NCI-H69 (cell line): ENCODE data around the gene LPIN1.
A peak's percentile ranks its signal among the peaks of the same experiment; 100 is the strongest.

ENCODE experiments used
- DNase-seq: peaks from one replicate; lab custom pipeline; 2025; lab: John Stamatoyannopoulos, UW

LPIN1 gene

DNA sequence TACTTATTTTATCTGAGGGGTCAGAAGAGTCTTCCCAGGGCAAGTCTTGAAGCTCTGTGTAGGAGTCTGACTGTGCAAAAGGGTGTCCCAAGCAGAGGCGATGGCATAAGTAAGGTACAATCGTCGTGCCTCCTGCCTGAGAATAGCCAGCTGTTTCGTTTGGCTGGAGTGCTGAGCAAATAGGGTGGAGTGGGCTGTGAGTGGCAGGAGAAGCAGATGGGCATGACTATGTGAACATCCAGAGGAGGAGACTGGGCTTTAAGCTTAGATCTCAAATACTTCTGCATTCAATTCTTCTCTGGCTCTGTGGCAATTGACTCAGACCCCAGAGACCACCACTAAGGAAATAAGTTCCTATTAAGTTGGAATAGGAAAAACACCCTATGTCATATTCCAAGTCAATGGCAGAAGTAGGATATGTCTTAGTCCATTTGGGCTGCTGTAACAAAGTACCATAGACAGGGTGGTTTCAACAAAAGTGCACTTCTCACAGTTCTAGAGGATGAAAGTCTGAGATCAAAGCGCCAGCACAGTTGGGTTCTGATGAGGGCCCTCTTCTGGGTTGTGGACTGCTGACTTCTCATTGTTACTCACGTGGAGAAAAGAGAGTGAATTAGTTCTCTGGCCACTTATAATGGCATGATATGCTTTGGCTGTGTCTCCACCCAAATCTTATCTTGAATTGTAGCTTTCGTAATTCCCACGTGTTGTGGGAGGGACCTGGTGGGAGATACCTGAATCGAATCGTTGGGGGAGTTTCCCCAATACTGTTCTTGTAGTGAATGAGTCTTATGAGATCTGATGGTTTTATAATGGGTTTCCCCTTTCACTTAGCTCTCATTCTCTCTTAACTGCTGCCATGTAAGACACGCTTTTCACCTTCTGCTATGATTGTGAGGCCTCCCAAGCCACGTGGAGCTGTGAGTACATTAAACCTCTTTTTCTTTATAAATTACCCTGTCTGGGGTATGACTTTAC lies 120.2 kb downstream of the LPIN1 start:
- DNase-seq, result no peak

DNA sequence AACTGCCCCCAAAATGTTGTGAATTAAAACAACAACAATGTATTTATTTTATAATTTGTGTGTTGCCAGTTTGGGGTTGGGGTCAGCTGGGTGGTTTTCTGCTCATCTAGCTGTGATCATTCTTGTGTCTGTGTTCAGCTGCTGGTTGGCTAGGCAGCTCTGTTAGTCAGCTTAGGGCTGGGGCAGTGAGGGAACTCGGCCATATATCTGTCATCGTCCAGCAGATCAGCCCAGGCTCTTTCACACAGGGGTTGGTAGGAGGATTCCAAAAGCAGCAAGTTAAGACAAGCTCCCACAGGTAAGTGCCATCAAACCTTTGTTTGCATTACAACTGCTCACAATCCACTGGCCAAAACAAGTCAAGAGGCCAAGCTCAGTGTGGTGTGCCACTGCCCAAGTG lies 121.5 kb downstream of the LPIN1 start:
- no peak for DNase-seq

DNA sequence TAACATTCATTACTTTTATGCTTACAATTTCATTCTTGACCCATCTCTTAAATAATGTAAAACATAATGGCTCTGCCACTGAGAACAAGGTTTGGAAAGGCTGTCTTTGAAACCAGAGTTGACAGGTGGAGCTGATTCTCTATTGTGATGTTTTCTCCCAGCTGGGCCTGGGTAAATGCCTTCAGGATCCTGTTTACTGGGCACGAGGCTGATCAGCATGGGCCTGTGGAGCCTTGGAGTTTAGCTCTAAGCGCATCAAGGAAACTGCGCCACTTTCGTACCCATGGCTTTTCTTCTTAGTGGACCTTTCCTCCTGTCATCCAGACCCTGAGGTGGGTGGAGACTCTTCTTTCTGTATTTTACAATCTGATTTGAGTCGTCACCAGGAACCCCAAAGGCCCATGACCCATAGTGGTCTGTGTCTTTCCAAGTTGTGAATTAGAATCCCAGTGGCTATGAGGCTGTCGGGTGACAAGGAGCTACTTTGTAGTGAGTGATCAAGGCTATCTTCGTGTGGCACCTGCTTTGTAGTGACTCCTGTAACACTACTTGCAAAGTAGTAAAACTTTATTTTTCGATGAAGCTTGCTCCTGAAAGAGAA lies 123.1 kb downstream of the LPIN1 start:
- no peak for DNase-seq

DNA sequence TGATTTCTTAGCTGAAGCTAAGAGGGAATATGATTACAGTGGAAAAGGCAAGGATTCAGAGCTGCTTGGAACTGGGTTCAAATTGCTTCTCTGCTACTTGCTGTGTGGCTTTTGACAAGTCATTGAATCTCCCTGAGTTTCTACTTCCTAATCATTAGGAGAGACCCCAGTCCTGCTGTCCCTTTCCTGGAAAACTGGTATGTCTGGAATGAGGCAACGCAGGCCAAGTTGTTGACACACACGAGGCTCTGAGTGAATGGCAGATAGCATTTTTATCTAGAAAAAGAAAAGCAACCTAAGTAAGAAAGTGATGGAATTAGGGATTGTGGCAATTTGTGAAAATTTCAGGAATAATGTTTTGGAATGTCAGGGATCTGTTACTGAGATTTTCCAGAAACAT lies 123.6 kb downstream of the LPIN1 start:
- DNase-seq, result no peak

DNA sequence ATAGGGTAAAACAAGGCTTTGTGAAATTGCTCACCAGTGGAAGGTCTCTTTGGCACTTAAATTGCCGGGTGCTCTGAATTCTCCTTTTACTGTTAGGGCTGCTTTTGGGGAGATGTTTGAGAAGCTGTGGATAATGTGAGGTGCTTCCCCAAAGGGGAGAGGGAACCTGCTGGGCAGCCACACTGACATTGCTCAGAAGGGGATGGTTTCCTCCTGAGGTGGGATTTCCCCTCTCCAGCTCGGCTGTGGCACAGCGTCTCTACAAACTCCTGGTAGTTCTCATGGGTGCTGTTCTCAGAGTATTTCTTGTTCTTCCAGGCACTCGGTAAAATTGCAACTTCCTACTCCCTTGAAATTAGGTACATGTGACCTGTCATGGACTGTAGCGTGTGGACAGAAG lies 124.2 kb downstream of the LPIN1 start:
- DNase-seq, result no peak

DNA sequence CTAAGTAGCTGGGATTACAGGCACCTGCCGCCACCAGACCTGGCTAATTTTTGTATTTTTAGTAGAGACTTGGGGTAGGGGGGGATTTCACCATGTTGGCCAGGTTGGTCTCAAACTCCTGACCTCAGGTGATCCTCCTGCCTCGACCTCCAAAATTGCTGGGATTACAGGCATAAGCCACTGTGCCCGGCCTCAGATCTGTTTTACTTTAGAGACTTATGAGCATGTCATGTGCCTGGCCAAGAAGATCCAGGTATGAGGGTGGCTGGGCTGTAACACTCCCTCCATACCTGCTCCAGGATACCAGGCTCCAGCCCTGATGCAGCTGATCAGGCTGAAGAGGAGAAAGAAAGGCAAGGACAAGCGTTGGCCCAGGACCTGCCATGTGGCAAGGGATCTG lies 125.0 kb downstream of the LPIN1 start:
- DNase-seq, result no peak

DNA sequence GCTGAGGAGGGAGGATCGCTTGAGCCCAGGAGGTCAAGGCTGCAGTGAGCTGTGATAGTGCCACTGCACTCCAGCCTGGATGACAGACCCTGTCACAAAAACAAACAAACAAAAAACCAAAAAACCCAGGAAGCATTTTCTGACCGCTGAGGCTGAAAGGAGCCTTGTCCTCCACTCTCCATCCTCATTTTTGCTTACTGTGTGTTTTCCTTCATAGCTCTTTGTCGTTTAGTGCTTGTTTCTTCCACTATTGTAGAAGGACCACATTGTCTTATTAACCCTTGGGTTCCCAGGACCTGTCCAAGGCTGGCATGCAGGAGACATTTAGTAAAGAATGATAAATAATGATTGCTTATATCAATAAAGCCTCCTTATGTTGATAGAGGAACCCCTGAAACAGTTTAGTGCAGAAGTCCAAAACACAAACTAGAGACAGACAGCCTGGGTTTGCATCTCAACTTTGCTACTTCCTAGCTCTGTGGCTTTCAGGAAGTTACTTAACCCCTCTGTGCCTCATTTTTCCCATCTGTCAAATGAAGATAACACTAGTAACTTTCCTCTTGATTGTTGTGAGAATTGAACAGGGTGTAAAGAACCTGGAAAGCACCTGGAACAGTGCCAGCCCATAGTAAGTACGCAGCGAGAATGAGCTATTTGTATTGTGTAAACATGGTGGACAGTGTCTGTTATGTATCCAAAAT lies 126.0 kb downstream of the LPIN1 start:
- DNase-seq, result peak; percentile 1

DNA sequence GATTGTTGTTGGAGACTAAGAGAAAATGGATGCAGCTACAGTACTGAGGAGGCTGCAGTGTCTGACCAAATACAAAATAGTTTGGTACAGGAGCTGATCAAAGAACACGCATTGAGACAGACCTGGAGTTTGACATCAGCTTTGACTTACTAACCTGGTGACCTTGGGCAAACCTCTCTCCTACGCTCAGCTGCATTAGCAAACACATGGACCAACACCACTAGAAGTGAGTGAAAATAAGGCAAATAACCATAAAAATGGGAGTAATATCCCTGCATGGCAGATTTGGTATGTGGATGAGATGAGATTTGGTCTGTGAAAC lies 126.5 kb downstream of the LPIN1 start:
- no peak for DNase-seq

DNA sequence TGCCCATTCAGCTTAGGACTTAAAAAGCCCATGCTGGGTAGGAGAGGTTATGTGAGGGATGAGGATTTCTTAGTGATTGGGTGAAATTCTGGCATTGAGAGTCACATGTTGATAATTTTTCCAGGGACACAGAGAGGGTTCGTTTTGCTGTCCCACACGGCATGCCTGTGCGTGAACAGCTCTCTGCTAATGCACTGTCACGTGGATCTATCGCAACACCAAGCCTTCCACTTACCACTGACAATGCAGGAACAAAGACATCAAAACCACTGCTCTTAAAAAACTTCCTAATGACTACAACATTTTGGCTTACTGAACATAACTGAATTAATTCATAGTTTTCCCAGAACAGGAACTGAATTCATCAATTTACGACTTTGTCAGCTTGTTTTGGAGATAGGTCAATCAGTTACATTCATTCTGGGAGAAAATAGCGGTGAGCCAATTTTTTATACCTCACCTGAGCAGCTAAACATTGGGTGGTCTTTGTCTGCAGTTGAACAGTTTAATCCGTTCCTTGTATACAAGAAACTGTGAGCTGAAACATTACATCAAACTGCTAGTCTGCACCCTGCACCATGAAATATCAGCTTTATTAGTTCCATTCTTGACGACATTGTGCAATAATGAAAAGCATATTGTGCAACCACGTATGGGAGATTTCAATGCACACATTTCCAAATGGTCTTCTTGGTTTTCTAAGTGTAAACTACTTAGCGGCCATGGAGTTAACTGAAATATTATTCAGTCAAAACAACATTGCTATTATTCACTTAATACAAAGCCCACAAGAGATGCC lies 127.1 kb downstream of the LPIN1 start:
- no peak for DNase-seq

DNA sequence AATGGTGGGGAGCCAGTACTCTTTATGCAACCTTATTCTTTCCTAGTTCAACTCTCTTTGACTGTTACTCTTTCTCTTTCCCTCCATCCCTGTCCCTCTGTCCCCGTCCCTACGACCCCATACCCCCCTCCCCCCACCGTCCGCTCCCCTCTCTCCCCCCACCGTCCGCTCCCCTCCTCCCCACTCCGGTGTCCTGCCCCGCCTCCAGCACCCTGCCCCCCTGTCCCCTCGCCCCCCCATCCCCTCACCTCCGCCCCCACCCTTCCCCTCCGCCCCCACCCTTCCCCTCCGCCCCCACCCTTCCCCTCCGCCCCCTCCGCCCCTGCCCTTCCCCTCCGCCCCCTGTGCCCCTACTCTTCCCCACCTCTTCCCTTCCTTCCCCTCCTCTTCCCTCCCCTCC lies 128.4 kb downstream of the LPIN1 start:
- no peak for DNase-seq

DNA sequence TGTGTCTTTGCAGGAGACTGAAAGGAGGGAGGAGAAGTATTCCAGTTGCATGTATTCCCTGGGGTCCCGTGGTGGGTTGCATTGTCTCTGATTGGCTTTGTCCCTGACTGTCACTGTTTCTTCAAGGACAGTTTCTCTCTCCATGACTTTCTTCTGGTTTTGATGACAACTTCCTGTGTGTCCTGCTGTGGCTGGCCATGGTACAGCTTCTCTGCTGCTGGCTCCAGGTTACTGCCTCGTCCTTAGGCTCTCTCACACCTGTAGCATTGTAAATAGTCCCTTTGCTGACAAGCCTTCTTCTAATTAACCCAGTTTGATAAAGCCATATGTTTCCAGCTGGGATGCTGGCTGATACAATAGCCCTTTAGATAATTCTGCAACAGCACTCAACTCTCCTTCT lies 129.0 kb downstream of the LPIN1 start:
- DNase-seq, result no peak

DNA sequence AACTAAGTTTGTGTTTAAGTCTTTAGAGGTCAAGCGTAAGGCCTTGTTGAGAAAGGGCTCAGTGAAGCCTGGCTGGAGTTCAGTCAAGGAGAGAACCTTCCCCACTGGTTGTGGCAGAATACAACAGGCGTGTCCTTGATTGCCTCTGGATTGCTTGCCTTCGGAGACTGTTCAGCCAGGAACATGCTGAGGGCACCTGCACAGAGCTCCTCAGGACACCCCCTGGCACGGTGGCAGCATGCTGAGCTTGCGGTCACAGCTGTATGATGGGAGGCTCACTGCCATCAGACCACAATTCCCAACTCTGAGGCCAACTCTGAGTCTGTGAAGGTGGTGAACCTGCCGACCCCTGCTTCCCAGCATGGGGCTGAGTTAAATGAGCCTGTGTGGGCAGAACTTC lies 130.0 kb downstream of the LPIN1 start:
- DNase-seq, result no peak

DNA sequence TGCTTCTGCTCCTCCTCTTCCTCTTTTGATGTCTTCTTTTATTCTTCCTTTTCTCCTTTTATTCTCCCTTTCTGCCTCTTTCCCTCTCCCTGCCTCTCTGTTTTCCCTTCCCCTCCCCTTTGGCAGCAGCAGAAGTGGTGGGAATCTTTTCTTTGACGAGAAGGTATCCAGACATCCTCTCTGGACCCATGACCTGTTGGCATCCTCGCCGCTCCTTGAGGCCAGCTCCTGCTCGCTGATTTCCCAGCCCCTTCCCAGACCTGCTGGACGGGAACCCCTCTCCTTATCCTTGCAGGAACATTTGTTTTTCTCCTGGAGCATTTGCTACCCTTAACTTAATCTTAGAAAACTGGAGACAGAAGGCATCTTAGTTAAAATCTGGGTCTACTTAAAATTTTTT lies 130.5 kb downstream of the LPIN1 start:
- no peak for DNase-seq
